NB4 (cell line): Measurements from ENCODE around the gene PNPLA7.

Experiments used
- DNase-seq: peaks from one replicate; pipeline ENCODE4 v3.0.0; 2010; ENCODE audit warnings: low read depth
- H3K4me3 ChIP-seq: one replicate; pipeline ENCODE4 v1.5.1; 2011; ENCODE audit warnings: mild to moderate bottlenecking, low read depth, low read length, moderate library complexity
- CTCF ChIP-seq: IDR thresholded peaks from one replicate; pipeline ENCODE4 v1.5.1; 2012; ENCODE audit warnings: low read depth, low read length
- MAX ChIP-seq: IDR thresholded peaks from 2 replicates; pipeline ENCODE4 v1.6.1; 2011; ENCODE audit warnings: low read depth, low read length
- MYC ChIP-seq: IDR thresholded peaks from 2 replicates; pipeline ENCODE4 v1.6.1; 2011; ENCODE audit warnings: low read depth, low read length
- POLR2A ChIP-seq: IDR thresholded peaks from 2 replicates; pipeline ENCODE4 v1.6.1; 2011; ENCODE audit warnings: mild to moderate bottlenecking; ENCODE audit not compliant: insufficient read length; ENCODE audit errors: extremely low read depth

PNPLA7 gene

GRCh38 chr9:137435381-137435891 lies 114.8 kb downstream of the PNPLA7 start:
- H3K4me3 ChIP-seq: no peak overlapping the region
- TF ChIP-seq POLR2A: no peak
- no peak for TF ChIP-seq MYC
- TF ChIP-seq MAX: no peak
- TF ChIP-seq CTCF: no peak
- no peak for DNase-seq

- TF ChIP-seq CTCF: no peak
- no peak for TF ChIP-seq MAX
- TF ChIP-seq POLR2A: no peak
- no peak for TF ChIP-seq MYC
These were observed 115.5 kb downstream of the PNPLA7 start for GRCh38 chr9:137434498-137435380.

GRCh38 chr9:137433916-137434431 lies 116.2 kb downstream of the PNPLA7 start:
- H3K4me3 ChIP-seq: no peak overlapping the region
- no peak for DNase-seq
- TF ChIP-seq MYC (no peak), MAX (no peak), POLR2A (no peak), CTCF (no peak)

More at GRCh38 chr9:137434498-137435380, 115.5 kb downstream of the PNPLA7 start:
- DNase-seq: no peak
- H3K4me3 ChIP-seq: no peak overlapping the region

GRCh38 chr9:137433349-137433915 lies 116.8 kb downstream of the PNPLA7 start:
- DNase-seq: no peak
- H3K4me3 ChIP-seq: no peak overlapping the region
- TF ChIP-seq POLR2A (no peak), CTCF (no peak), MYC (no peak), MAX (no peak)

GRCh38 chr9:137432687-137433348 lies 117.4 kb downstream of the PNPLA7 start:
- no peak for DNase-seq
- no peak overlapping the region for H3K4me3 ChIP-seq
- TF ChIP-seq POLR2A (no peak), CTCF (no peak), MAX (no peak), MYC (no peak)
